ENCODE measurements around the gene CACNA1I.

Gene CACNA1I

DNA sequence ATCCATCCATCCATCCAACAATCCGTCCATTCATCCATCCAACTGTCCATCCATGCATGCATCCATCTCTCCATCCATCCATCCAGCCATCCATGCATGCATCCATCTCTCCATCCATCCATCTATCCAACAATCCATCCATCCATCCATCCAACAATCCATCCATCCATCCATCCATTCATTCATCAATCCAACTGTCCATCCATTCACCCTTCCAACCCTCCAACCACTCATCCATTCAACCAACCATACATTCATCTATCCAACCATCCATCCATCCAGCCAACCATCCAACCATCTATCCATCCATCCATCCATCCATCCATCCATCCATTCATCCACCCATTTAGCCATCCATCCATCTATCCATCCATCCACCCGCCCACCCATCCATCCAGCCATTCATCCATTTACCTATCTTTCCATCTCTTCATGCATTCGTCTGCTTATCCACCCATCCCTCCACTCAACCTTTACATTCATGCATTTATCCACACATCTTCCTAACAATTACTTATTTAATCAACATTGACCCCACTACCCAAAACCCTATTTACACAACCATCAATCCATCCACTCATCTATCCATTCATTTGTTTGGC, 12.6 kb downstream of the CACNA1I start:
- no peak overlapping the region for H3K27ac ChIP-seq (ENCODE audit: insufficient read depth in 1 of 2, low read depth in 1 of 2, low read length in 2 of 2, poor library complexity in 1 of 2, severe bottlenecking in 2 of 2)
- H3K4me3 ChIP-seq (ENCODE audit: control insufficient read depth in 1 of 7, extremely low read depth in 1 of 7, insufficient read depth in 4 of 7, low read depth in 2 of 7, low read length in 6 of 7), result no peak overlapping the region
- H3K36me3 ChIP-seq (ENCODE audit: control insufficient read depth in 4 of 4, insufficient read depth in 4 of 4, low read length in 3 of 4), result no peaks in the 10 kb centered on the region
- POLR2A ChIA-PET, result no interaction called here
- no peaks in the 10 kb centered on the region for H3K9me3 ChIP-seq (ENCODE audit: control extremely low read depth in 1 of 5, control insufficient read depth in 4 of 5, insufficient read depth in 2 of 5, low read depth in 1 of 5, low read length in 4 of 5)
- H3K4me1 ChIP-seq (ENCODE audit: control extremely low read depth in 1 of 4, control insufficient read depth in 4 of 4, insufficient read depth in 4 of 4, low read length in 3 of 4), result no peaks in the 10 kb centered on the region
- peaks cover 0 to 32% (median 7%) of the 10 kb centered on the region in 5 experiments for H3K27me3 ChIP-seq (replicated peaks in 2 of 5; ENCODE audit: control insufficient read depth in 4 of 5, insufficient read depth in 5 of 5, low read length in 4 of 5)
- WGBS (ENCODE audit: insufficient coverage), result 61% methylated on average over 3 of the region's 3 CpGs
- no peak for DNase-seq
- CTCF ChIA-PET, result no interaction called here

DNA sequence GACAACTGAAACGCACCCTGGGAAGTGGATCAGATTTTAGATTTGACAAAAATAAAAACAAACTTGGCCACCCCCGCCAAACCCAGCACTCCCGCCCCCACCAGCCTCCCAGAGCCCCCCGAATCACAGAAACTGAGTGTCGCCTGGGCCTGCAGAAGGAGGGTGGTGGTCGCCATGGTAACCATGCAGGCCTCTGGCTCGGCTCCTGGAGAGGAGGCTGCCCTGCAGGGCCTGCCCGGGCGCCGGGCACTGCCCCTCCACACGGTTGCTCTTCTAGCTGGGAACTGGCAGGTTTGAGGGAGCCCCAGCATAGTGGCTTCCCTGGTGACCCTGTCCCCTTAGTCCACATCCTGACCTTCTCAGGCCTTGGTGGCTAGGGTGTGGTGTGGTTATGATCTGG, 19.3 kb downstream of the CACNA1I start:
- Histone ChIP-seq H3K4me3 (ENCODE audit: control insufficient read depth in 1 of 7, extremely low read depth in 1 of 7, insufficient read depth in 4 of 7, low read depth in 2 of 7, low read length in 6 of 7) (no peak overlapping the region), H3K27ac (ENCODE audit: insufficient read depth in 1 of 2, low read depth in 1 of 2, low read length in 2 of 2, poor library complexity in 1 of 2, severe bottlenecking in 2 of 2) (no peak overlapping the region), H3K36me3 (ENCODE audit: control insufficient read depth in 4 of 4, insufficient read depth in 4 of 4, low read length in 3 of 4) (no peaks in the 10 kb centered on the region), H3K4me1 (ENCODE audit: control extremely low read depth in 1 of 4, control insufficient read depth in 4 of 4, insufficient read depth in 4 of 4, low read length in 3 of 4) (no peaks in the 10 kb centered on the region), H3K9me3 (ENCODE audit: control extremely low read depth in 1 of 5, control insufficient read depth in 4 of 5, insufficient read depth in 2 of 5, low read depth in 1 of 5, low read length in 4 of 5) (no peaks in the 10 kb centered on the region), H3K27me3 (replicated peaks in 2 of 5; ENCODE audit: control insufficient read depth in 4 of 5, insufficient read depth in 5 of 5, low read length in 4 of 5) (peaks cover 0 to 23% (median 5%) of the 10 kb centered on the region in 5 experiments)
- POLR2A ChIA-PET, result no interaction called here
- WGBS (ENCODE audit: insufficient coverage), result 92% methylated on average over 10 of the region's 11 CpGs
- no peak for DNase-seq
- CTCF ChIA-PET, result no interaction called here

DNA sequence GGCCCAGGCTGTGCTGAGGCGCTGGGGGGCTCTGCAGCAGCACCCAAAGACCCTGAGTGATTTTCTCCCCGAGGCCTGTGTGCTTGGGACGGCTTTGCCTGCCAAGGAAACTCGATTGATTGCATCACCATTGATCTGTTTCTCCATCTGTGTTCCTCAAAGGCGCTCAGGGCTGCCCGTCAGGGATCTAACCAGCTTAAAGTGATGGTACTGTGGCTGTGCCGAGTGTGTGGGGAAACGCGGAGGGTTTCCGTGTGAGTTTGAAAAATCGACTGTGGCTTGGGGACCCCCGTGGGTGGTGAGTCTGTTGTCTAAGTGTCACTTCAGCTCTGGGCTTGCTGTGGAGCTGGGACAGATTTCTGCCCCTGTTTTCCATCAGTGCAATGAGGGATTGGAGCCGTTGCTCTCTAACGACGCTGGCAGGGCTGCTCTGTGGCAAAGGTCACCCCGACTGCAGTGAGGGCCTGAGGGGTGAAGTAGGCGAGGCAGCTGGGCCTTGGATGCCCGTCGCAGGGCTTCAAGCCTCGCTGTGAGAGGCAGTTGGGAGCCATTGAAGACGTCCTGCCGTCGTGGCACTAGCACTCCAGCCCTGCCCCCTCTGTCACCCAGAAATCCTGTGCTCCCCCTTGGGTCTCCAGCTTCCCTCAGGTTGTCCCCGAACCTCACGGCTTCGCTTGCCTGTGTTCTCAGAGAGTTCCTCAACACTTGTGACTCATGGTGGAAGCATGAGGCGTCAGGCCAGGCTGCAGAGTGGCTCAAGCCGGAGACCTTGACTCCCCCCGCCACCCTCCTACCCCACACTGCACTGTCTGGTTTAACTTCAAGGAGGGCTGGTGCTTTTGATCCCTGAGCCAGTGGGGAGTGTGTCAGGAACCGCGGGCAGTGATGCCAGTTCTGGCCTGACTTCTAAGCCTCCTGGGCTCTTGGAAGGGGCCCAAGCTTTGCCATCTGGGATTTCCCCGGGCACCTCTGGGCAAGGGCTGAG, 21.8 kb downstream of the CACNA1I start:
- ChIA-PET CTCF (interaction anchor here (1.0 to 1.3 kb wide), 2 partner anchors 13 to 432 kb away, joined by 3 read pairs; no protein-coding TSS in a partner anchor), POLR2A (no interaction called here)
- no peaks in the 10 kb centered on the region for H3K9me3 ChIP-seq (ENCODE audit: control extremely low read depth in 1 of 5, control insufficient read depth in 4 of 5, insufficient read depth in 2 of 5, low read depth in 1 of 5, low read length in 4 of 5)
- no peaks in the 10 kb centered on the region for H3K36me3 ChIP-seq (ENCODE audit: control insufficient read depth in 4 of 4, insufficient read depth in 4 of 4, low read length in 3 of 4)
- peaks cover 0 to 38% (median 13%) of the 10 kb centered on the region in 5 experiments for H3K27me3 ChIP-seq (replicated peaks in 2 of 5; ENCODE audit: control insufficient read depth in 4 of 5, insufficient read depth in 5 of 5, low read length in 4 of 5)
- H3K4me3 ChIP-seq (ENCODE audit: control insufficient read depth in 1 of 7, extremely low read depth in 1 of 7, insufficient read depth in 4 of 7, low read depth in 2 of 7, low read length in 6 of 7), result no peak overlapping the region
- no peak overlapping the region for H3K27ac ChIP-seq (ENCODE audit: insufficient read depth in 1 of 2, low read depth in 1 of 2, low read length in 2 of 2, poor library complexity in 1 of 2, severe bottlenecking in 2 of 2)
- H3K4me1 ChIP-seq (ENCODE audit: control extremely low read depth in 1 of 4, control insufficient read depth in 4 of 4, insufficient read depth in 4 of 4, low read length in 3 of 4), result no peaks in the 10 kb centered on the region
- DNase-seq, result no peak
- WGBS (ENCODE audit: insufficient coverage), result 75% methylated on average over 27 of the region's 32 CpGs

DNA sequence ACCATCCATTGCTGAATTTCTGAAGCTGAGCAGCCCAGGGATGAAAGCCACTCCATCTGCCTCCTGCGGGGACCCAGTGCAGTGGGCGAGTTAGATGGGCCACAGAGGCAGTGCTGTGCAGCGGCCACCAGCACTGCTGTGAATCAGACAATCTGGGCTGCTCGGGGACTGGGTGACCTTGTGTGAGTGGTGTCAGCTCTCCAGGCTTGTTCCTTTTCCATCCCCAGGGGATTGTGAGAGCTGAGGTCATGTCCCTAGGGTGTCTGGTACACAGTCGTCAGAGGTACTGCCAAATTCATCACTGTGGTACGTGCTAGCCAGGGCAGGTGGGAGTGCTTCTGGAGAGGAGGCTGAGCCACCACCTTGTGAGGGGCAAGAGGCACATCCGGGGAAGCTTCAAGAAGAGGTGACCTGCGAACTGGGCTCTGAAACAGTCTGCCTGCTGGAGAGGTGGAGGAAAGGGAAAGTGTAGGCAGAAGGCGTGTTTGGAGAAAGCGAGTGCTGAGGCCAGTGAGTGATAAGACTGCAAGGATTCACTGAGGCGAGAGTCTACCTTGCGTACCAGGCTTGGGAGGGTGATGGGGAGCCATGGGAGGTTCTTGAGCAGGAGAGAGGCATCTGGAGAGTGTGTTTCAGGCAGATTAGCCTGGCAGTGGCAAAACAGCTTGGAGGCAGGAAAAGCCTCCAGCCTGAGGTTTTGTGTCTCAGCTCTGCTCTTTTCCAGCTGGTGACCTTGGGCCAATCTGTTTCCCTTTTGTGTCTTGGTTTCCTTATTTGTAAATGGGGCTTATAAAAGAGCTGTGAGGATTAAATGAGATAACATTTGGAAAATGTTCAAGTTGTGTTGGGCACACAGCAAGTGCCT, 22.7 kb downstream of the CACNA1I start:
- Histone ChIP-seq H3K27me3 (replicated peaks in 2 of 5; ENCODE audit: control insufficient read depth in 4 of 5, insufficient read depth in 5 of 5, low read length in 4 of 5) (peaks cover 0 to 47% (median 18%) of the 10 kb centered on the region in 5 experiments), H3K27ac (ENCODE audit: insufficient read depth in 1 of 2, low read depth in 1 of 2, low read length in 2 of 2, poor library complexity in 1 of 2, severe bottlenecking in 2 of 2) (no peak overlapping the region), H3K4me3 (ENCODE audit: control insufficient read depth in 1 of 7, extremely low read depth in 1 of 7, insufficient read depth in 4 of 7, low read depth in 2 of 7, low read length in 6 of 7) (no peak overlapping the region), H3K4me1 (ENCODE audit: control extremely low read depth in 1 of 4, control insufficient read depth in 4 of 4, insufficient read depth in 4 of 4, low read length in 3 of 4) (no peaks in the 10 kb centered on the region), H3K9me3 (ENCODE audit: control extremely low read depth in 1 of 5, control insufficient read depth in 4 of 5, insufficient read depth in 2 of 5, low read depth in 1 of 5, low read length in 4 of 5) (peaks cover 0 to 3% (median 0%) of the 10 kb centered on the region in 5 experiments), H3K36me3 (ENCODE audit: control insufficient read depth in 4 of 4, insufficient read depth in 4 of 4, low read length in 3 of 4) (no peaks in the 10 kb centered on the region)
- peak in 2 of 3 donors; percentile 26 to 47 for DNase-seq
- WGBS (ENCODE audit: insufficient coverage), result 84% methylated on average over 9 of the region's 12 CpGs
- CTCF ChIA-PET, result interaction anchor here (1.0 kb wide), 1 partner anchor 431 kb away, joined by 3 read pairs; no protein-coding TSS in a partner anchor
- POLR2A ChIA-PET, result no interaction called here

DNA sequence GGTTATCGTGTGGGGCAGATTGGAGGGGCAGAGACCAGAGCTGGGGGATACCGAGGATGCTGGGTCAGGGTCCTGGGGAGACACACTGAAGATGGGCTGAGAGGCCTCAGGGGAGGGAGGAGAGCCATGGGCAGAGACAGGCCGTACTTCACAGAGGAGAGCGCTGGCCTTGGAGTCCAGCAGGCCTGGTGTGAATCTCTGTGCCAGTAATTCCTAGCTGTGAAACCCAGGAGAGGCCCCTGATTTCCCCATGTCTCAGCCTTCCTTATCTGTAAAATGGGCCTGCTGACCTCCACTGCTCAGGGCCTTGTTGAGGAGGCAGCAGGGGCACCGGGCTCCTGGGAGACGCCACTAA, 23.4 kb downstream of the CACNA1I start:
- POLR2A ChIA-PET, result no interaction called here
- DNase-seq, result no peak
- Histone ChIP-seq H3K4me3 (ENCODE audit: control insufficient read depth in 1 of 7, extremely low read depth in 1 of 7, insufficient read depth in 4 of 7, low read depth in 2 of 7, low read length in 6 of 7) (no peak overlapping the region), H3K27ac (ENCODE audit: insufficient read depth in 1 of 2, low read depth in 1 of 2, low read length in 2 of 2, poor library complexity in 1 of 2, severe bottlenecking in 2 of 2) (no peak overlapping the region), H3K36me3 (ENCODE audit: control insufficient read depth in 4 of 4, insufficient read depth in 4 of 4, low read length in 3 of 4) (no peaks in the 10 kb centered on the region), H3K4me1 (ENCODE audit: control extremely low read depth in 1 of 4, control insufficient read depth in 4 of 4, insufficient read depth in 4 of 4, low read length in 3 of 4) (no peaks in the 10 kb centered on the region), H3K9me3 (ENCODE audit: control extremely low read depth in 1 of 5, control insufficient read depth in 4 of 5, insufficient read depth in 2 of 5, low read depth in 1 of 5, low read length in 4 of 5) (peaks cover 0 to 3% (median 0%) of the 10 kb centered on the region in 5 experiments), H3K27me3 (replicated peaks in 2 of 5; ENCODE audit: control insufficient read depth in 4 of 5, insufficient read depth in 5 of 5, low read length in 4 of 5) (peaks cover 0 to 52% (median 18%) of the 10 kb centered on the region in 5 experiments)
- WGBS (ENCODE audit: insufficient coverage), result 58% methylated on average over 6 of the region's 6 CpGs
- CTCF ChIA-PET, result interaction anchor here (1.0 kb wide), 1 partner anchor 430 kb away, joined by 3 read pairs; no protein-coding TSS in a partner anchor

DNA sequence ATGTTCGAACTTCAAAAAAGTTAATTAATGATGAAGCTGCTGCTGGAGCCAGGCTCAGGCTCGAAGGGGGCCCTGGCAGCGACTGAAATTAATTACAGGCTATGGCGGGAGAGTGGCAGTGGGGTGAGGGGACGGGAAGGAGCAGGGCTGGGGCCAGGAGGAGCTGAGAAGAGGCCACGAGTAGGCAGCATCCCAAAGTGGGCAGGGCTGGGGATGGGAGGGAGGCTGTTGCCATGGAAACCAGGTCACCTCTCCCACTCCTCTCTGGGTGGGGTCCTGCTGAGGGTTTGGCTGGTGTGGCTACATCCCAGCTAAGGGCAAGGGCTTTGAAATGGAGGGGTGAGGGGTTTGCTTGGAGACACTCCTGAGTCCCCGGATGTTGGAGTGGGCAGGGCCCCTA, 23.9 kb downstream of the CACNA1I start:
- Histone ChIP-seq H3K36me3 (ENCODE audit: control insufficient read depth in 4 of 4, insufficient read depth in 4 of 4, low read length in 3 of 4) (no peaks in the 10 kb centered on the region), H3K4me3 (ENCODE audit: control insufficient read depth in 1 of 7, extremely low read depth in 1 of 7, insufficient read depth in 4 of 7, low read depth in 2 of 7, low read length in 6 of 7) (no peak overlapping the region), H3K27ac (ENCODE audit: insufficient read depth in 1 of 2, low read depth in 1 of 2, low read length in 2 of 2, poor library complexity in 1 of 2, severe bottlenecking in 2 of 2) (no peak overlapping the region), H3K27me3 (replicated peaks in 2 of 5; ENCODE audit: control insufficient read depth in 4 of 5, insufficient read depth in 5 of 5, low read length in 4 of 5) (peaks cover 0 to 52% (median 18%) of the 10 kb centered on the region in 5 experiments), H3K9me3 (ENCODE audit: control extremely low read depth in 1 of 5, control insufficient read depth in 4 of 5, insufficient read depth in 2 of 5, low read depth in 1 of 5, low read length in 4 of 5) (peaks cover 0 to 3% (median 0%) of the 10 kb centered on the region in 5 experiments), H3K4me1 (ENCODE audit: control extremely low read depth in 1 of 4, control insufficient read depth in 4 of 4, insufficient read depth in 4 of 4, low read length in 3 of 4) (no peaks in the 10 kb centered on the region)
- ChIA-PET POLR2A (no interaction called here), CTCF (no interaction called here)
- no peak for DNase-seq
- WGBS (ENCODE audit: insufficient coverage), result 54% methylated on average over 4 of the region's 7 CpGs
